ENCODE measurements around the gene TDP2.

Gene TDP2, protein sequence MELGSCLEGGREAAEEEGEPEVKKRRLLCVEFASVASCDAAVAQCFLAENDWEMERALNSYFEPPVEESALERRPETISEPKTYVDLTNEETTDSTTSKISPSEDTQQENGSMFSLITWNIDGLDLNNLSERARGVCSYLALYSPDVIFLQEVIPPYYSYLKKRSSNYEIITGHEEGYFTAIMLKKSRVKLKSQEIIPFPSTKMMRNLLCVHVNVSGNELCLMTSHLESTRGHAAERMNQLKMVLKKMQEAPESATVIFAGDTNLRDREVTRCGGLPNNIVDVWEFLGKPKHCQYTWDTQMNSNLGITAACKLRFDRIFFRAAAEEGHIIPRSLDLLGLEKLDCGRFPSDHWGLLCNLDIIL

DNA sequence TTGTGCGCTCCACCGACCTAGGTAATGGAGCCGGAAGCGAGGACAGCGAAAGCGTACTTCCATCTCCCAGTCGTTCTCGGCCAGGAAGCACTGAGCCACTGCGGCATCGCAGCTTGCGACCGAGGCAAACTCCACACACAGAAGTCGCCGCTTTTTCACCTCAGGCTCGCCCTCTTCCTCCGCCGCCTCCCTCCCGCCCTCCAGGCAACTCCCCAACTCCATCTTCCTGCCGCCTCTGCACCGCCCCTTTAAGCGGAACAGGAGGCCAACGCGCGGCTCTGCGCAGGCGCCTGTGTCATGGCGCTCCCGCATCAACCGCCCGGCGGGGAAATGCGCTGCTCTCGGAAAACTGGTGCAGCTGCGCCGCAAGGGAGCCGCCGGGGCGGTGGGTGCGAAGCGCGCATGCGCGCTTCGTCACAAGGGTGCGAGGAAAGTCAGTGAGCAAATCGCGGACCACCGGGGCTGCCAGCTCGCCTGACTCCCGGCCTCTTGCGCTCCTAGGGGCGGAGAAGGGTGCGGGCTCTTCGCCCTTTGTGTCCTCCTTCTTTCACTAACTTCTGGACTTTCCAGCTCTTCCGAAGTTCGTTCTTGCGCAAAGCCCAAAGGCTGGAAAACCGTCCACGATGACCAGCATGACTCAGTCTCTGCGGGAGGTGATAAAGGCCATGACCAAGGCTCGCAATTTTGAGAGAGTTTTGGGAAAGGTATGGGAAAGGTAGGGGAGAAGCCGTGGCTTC, at the start of gene TDP2, which contains the start of gene ACOT13:
Gene TDP2, minus strand, starts transcription at position 259 of the 737 bp plus-strand sequence. Its CDS starts 37 bp downstream, at position 222.
Gene ACOT13, plus strand, starts transcription at position 437 of the 737 bp plus-strand sequence. Its CDS starts 187 bp downstream, at position 624.
- peak; percentile 97 for DNase-seq

DNA sequence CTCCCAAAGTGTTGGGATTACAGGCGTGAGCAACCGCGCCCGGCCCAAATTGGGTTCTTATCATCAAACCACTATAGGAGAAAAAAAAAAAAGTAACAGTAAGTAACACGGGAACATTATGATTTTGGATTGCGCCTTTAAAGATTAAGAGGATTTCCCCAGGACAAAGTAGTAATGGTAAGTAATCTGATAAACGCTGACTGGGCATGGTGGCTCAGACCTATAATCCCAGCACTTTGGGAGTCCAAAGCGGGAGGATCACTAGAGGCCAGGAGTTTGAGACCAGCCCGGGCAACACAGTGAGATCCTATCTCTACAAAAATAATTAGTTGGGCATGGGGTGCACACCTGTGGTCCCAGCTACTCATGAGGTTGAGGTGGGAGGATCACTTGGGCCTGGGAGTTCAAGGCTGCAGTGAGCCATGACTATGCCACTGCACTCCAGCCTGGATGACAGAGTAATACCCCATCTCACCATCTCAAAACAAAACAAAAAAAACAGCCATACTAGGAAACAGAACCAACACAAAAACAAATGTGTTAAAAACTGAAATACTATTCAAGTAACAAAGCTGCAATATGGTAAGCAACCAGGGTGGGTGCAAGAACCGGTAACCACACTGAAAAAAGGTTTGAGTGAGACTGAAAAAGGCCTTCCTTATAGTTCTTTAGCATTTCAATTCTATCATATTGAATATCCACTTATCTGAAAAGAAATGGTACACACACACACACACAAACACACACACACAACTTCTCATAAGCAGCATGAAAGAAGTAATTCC, 44.0 kb upstream of the TDP2 start:
- DNase-seq, result no peak

DNA sequence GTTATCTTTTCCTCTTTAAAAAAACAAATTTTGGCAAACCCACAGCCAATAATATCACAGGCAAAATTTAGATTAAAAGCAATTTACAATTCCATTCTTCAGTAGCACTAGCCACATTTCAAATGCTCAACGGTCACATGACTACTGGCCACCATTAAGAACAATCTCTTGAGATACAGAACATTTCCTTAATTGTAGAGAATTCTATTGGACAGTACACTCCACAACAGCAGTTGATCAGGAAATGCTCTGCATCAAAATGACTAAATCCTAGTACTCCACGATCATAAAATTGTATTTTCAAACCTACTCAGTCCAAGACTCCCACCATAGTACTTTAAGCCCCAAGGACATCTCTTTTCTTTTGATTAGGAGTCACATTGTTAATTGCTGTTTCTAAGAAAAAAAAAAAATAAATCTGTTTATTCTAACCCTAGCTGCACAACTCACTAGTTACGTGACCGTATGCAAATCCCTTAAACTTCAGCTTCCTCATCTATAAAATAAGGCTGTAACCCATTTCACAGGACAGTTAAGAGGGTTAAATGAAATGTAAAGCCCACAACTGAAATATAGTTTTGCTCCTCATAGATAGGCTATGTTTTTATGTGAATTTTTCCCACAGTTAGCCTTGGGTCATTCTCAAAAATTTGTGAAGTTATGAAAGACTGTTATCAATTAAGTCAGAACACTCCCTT, 42.5 kb upstream of the TDP2 start:
- DNase-seq, result no peak

DNA sequence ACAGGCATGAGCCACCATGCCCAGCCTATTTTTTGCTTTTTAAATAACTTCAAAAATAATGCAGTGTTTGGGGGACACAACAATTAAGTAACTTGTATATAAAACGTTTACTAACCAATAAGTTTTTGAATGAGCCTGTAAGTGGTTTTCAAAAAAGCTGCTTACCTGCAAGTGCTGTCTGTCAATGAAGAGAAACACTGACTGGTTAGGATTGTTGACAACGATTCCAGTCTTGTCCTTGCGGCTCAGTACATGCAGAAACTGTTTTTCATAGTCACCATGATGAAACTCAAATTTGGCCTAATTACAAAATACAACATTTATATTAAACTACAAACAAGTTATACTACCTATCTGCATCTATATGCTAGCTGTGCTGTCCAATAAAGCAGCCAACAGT, 41.9 kb upstream of the TDP2 start:
- DNase-seq, result no peak

DNA sequence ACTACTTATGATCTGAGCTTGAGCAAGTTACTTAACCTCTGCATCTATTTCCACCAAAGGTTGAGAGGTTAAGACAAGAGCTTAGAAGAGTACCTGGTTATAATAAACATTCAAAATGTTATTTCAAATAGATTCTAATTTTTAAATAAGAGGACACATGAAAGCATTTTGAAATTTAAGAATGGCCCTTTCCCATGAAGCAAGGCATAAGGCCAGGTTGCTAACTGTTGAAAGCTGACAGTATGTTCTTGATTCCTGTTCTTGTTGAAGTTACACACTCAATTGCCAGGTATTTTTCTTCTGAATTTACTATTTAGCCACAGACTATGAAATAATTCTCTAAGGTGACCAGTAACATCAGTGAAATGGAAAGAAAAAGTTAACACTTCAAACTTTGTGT, 37.8 kb upstream of the TDP2 start:
- no peak for DNase-seq

DNA sequence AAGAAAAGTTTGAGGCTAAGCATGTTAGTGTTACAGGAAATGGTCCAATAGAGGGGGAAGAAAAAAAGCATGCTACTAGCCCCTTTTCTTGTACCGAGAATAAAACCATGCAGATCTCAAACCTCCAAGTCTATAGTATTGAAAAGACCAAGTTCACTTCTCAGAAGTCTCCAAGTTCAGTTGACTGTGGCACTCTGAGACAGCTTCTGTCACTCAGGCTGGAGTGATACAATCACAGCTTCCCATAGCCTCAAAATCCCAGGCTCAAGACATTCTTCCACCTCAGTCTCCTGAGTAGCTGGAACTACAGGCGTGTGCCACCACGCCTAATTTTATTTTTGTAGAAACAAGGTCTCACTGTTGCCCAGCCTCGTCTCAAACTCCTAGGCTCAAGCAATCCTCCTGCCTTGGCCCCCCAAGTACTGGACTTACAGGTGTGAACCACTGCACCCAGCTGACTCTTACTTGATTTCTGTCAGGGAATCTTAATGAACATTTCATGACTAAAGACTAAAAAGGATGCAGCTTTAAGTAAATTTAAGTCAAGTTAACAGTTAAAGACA, 36.1 kb upstream of the TDP2 start:
- no peak for DNase-seq

DNA sequence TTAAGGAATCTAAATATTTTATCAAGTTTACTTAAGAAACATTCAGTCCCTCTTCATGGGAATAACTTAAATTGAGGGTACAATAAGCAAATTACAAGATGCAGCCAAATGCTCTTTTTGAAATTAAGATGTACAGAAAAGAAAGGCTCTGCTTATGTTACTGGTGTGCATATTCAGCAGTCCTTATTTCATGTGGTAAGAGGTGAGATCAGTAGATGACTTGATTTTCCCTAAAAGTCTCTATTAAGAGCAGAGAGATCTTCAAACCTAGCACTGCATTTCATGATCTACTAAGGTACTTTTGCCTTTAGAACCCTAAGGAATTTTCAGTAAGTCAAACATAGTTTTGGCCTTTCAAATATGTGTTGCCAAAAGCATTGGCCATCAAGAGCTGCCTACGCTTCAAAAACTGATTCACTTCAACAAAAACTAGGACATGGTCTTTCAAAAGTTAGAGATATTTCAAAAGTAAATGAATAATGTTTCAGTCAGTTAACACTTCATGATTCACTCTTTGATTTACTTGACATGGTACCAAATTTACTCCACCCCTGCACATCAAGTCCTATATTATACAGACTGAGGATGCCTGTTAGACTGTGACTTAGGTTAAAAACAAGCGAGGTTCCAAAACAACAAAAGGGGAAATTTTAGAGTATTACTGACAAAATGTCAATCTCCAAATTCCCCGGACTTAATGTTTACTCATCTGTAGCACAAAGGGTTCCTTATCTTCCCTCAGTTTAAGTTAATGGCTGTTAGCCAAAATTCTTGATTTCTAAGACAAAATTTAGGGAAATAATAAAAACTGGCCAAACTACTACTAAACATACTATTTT, 33.0 kb upstream of the TDP2 start:
- DNase-seq, result no peak

DNA sequence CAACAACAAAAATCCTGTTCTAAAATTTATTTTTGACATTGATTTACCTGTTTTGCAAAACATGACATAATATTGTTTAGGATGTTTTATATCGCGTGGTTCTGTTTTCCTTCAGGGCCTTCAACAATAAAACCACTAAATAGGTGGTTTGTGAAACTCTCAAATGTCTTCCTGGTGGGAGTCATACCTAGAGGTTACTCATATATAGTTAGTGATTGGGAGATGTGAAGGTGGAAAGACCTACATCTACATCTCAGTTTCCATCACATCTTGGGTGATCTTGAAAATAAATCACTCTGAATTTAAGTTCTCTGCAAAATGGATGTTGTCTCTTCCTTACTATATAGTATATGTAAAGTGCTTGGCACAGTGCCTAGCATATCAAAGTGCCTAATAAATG, 29.4 kb upstream of the TDP2 start:
- DNase-seq, result no peak

DNA sequence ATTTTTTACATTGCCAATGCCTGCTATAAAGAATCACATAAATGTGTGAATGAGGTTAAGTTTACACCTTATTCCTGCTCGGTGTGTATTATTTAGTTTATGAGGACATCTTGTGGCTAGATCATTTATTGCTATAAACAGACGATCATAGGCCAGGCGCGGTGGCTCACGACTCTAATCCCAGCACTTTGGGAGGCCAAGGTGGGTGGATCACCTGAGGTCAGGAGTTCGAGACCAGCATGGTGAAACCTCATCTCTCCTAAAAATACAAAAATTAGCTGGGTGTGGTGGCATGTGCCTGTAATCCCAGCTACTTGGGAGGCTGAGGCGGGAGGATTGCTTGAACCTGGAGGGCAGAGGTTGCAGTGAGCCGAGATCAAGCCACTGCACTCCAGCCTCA, 28.9 kb upstream of the TDP2 start:
- DNase-seq, result peak; percentile 23

DNA sequence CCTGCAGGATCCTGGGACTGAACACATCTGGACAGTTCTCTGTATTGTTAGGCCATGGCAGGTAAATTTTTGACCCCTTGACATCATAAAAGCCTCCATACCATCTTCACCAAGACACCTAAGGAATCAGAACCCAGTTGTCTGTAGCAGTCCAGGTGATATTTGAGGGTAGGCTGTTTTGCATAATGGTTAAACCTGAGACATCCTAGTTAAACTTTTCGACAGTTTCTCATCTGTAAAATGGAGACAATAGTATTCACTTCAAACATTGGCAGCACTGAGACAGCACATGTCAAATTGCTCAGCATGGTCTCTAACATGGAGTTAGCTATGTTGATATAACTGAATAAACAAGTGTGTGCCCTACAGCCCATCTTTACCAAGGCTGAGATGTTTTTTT, 27.5 kb upstream of the TDP2 start:
- DNase-seq, result no peak

DNA sequence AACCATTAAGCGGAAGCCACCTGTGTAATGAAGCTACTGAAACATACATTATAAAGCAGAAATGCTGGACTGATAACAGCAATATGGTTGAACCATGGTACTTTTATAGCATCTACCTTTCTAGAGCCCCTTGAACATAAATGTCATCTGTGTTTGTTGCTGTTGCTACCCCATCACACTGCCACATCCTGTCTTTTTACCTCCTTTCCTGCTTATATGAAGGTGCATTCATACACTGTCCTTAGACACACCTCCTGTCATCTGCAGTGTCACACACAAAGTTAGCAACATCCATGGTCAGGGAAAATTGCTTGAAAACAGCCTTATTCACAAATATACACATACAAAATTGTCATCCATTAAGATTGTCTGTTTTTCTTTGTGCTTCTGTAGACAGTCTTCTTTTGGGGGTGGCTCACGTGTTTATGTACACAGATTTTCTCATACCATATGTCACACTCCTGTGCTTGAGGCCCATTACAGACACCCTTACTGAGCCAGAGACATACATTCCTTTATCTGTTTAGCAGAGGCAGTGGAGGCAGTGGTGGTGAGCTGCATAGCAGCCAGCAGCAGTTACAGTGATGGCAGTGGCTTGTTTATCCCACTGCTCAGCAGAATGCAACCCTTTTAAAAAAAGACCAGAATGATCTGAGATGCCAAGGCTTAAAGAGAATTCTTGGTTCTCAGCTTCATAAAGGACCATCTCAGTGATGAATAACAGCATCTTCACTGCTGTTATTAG, 26.3 kb upstream of the TDP2 start:
- no peak for DNase-seq

DNA sequence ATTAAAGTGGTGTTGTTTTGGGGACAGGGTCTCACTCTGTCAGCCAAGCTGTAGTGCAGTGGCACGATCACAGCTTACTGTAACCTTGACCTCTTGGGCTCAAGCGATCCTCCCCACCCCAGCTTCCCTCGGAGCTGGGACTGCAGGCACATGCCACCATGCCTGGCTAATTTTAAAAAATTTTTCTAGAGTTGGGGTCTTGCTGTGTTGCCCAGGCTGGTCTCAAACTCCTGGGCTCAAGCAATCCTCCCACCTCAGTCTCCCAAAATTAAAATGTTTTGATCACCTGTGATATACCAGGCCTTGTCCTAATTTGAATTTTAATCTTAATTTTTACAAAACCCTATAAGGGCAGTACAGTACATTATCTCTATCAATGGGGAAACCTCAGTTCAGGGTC, 25.7 kb upstream of the TDP2 start:
- DNase-seq, result no peak

DNA sequence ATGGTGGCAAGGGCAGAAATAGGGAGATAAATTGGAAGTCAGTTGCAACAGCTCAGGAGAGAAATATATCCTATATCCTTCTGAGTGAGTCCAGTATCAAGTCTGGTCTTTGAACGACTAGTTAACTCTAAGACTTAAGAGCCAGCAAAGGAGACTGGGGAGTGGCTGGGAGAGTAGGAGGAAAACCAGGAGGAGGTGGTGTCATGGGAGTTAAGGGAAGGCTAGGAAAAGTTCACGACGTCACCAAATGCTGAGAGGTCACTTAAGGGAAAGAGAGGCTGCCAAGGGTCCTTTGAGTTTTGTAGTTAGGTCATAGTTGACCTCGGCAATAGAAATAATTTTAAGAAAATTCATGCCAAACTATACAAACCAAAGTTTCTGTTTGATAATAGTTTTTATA, 25.3 kb upstream of the TDP2 start:
- DNase-seq, result no peak

DNA sequence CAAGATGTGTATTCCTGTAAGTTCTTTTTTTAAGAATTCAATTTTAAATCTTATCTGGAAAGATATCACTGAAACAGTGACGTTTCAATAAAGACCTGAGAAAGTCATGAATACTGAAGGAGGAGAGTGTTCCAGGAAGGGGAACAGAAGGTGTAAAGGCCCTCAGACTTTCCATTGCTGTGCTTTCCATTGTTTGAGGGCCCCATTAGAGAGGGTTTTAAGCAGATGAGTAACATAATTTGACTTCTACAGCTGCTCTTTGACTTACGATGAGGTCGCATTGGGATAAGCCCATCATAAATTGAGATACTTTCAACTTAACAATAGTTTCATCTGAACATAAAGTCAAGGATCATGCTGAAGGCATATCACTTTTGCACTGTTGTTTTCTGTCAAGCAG, 24.9 kb upstream of the TDP2 start:
- no peak for DNase-seq

DNA sequence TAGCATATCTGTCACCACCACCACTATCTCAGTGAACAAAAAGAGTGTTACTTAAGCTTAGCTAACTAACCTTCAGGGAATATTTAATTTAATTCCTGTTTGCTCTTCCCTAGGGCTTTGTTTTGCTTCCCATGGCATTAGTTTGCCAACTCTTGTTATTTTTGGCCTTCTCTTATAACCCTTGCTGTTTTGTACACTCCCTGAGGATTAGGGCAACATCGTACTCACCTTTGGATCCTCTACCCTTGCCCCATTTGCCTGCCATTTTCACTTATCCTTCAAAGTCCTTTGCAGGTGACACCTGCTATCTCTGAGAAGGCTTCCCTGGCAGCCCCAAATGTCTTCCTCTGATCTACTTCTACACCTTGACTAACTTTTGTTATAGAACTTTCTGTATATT, 23.9 kb upstream of the TDP2 start:
- no peak for DNase-seq

DNA sequence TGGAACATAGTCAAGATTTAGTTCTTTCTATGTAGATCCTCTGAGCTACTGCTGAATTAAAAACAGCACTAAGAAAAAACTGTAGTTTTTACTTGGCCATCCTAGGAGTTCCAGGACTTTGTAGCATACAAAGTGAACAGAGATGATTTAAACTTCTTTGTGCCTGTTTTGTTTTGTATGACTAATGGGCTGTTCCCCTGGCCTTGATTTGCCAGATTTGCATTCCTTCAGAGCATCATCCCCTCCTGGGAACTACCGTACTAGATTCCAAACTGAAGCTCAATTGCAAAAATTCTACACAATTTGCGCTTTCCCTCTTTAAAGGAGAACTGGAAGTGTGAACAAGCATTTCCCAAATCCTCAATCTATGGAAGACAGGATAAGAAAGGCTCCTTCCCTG, 23.3 kb upstream of the TDP2 start:
- DNase-seq, result no peak

DNA sequence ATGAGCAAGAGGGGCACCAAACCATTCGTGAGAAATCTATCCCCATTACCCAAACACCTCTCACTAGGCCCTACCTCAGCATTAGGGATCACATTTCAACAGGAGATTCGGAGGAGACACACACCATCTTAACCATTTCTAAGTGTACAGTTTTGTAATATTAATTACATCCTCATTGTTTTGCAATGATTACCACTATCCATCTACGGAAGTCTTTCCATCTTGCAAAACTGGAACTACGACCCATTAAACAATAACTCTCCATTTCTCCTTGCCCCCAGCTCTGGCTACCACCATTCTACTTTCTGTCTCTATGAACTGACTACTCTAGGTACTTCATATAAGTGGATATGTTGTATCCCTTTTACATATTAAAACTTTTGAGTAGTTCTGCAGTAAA, 20.2 kb upstream of the TDP2 start:
- DNase-seq, result no peak

DNA sequence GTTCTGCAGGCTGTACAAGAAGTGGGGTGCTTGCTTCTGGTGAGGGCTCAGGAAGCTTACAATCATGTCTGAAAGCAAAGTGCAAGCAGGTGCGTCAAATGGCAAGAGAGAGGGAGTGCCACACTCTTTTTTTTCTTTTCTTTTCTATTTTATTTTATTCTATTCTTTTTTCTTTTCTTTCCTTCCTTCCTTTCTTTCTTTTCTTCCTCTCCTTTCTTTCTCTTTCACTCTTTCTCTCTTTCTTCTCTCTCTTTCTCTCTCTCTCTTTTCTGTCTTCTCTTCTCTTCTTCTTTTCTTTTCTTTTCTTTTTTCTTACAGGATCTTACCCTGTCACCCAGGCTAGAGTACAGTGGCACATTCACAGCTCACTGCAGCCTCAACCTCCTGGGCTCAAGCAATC, 19.7 kb upstream of the TDP2 start:
- no peak for DNase-seq

DNA sequence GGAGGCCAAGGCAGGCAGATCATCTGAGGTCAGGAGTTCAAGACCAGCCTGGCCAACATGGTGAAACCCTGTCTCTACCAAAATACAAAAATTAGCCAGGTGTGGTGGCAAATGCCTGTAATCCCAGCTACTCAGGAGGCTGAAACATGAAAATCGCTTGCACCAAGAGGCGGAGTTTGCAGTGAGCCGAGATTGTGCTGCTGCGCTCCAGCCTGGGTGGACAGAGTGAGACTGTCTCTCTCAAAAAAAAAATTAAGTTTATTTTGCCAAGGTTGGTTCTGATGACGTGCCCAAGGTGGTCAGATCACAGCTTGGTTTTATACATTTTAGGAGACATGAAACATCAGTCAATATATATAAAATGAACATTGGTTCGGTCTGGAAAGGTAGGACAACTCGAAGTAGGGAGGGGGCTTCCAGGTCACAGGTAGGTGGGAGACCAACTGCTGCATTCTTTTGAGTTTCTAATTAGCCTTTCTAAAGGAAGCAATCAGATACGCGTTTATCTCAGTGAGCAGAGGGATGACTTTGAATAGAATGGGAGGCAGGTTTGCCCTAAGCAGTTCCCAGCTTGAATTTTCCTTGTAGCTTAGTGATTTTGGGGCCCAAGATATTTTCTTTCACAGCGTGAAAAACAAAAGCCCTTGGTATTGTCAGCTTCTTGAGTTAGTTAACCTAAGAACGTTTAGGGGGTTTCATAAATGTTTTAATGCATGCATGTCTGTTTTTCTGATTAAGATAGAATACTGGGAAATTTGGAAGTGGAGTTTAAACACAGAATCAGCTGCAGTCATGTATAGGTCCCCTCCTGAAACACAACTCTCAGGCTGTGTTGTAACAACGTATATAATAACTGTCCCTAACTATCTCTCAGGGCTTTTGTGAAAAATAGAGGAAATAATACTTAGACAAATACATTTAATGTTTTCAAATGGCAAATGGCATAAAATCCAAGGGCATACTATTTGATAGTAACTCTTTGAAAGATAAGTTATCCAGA, 16.9 kb upstream of the TDP2 start:
- no peak for DNase-seq

DNA sequence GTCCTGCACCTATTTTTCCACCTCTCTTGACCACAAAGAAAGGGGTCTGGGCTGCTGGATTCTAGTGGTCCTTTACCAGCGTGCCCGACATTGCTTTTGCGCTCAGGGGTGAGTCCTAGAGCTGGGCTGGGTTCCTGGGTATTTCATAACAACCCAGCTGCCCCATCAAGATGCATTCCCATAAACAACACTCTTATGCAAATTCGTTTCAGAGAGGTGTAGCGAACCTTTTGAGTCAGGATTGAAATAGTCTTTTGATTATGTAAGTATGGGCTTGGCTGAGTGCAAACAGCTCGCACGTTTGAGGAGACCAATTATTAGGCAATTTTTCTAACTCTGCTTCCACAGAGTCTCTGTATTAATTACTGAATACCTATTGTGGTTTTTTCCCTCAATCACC, 13.9 kb upstream of the TDP2 start:
- no peak for DNase-seq

All from CD4-positive, alpha-beta T cell treated with Interferon gamma for 1 hour (primary cell).